Coronary artery (tissue), 2 donors: ENCODE data around the gene ELMOD1.
A peak's percentile ranks its signal among the peaks of the same experiment; 100 is the strongest.

ENCODE experiments used
- DNase-seq: peaks from one replicate; pipeline ENCODE4 v3.0.0-alpha.2; 2017; ENCODE audit warnings: low spot score
- H3K27ac ChIP-seq, 2 donors: fragments of 200-600 bp; sonication (generic); one replicate each; pipeline ENCODE4 v1.5.1; 2016 to 2019
- H3K4me3 ChIP-seq: fragments of 200-600 bp; sonication (generic); 2 replicates; pipeline ENCODE4 v1.5.1; 2016; ENCODE audit warnings: mild to moderate bottlenecking, moderate library complexity
- CTCF ChIP-seq: fragments of 200-600 bp; sonication (generic); IDR thresholded peaks from one replicate; pipeline ENCODE4 v1.5.1; 2019; ENCODE audit warnings: antibody characterized with exemption

Gene ELMOD1

GRCh38 chr11:107583629-107584195, 7.2 kb upstream of the ELMOD1 start:
- TF ChIP-seq CTCF: no peak
- H3K27ac ChIP-seq: no peak overlapping the region
- H3K4me3 ChIP-seq: no peak overlapping the region
- DNase-seq: no peak

DNA sequence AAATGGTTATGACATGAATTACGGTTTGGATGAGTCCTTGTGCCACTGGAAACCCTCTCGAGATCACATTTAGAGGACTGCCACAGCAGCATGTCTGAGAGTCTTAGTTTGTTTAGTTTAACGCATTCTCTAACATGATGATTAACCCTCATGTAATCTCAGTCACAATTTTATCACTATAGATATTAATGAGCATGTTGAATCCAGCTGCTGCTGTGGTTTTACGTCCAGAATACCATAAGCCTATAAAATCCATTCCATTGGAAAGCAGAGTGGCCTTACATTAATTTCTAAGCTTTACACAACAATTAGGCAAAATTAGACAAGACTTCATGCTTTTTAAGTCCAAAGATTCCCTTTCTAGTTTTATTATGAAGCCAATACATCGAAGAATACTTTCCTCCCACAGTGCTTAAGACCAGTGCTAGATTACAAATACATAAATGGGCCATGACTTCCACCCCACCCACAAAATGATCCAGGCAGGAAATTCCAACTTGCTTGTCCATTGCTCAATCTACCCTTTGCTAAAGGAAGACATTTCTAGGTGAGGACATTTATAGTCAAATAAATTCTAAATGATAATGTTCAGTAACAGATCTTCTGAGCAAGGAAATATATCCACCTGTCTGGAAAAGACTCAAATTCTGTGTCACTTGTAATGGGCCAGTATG, 3.5 kb upstream of the ELMOD1 start:
- no peak overlapping the region for H3K4me3 ChIP-seq
- no peak overlapping the region for H3K27ac ChIP-seq
- TF ChIP-seq CTCF: no peak
- no peak for DNase-seq

DNA sequence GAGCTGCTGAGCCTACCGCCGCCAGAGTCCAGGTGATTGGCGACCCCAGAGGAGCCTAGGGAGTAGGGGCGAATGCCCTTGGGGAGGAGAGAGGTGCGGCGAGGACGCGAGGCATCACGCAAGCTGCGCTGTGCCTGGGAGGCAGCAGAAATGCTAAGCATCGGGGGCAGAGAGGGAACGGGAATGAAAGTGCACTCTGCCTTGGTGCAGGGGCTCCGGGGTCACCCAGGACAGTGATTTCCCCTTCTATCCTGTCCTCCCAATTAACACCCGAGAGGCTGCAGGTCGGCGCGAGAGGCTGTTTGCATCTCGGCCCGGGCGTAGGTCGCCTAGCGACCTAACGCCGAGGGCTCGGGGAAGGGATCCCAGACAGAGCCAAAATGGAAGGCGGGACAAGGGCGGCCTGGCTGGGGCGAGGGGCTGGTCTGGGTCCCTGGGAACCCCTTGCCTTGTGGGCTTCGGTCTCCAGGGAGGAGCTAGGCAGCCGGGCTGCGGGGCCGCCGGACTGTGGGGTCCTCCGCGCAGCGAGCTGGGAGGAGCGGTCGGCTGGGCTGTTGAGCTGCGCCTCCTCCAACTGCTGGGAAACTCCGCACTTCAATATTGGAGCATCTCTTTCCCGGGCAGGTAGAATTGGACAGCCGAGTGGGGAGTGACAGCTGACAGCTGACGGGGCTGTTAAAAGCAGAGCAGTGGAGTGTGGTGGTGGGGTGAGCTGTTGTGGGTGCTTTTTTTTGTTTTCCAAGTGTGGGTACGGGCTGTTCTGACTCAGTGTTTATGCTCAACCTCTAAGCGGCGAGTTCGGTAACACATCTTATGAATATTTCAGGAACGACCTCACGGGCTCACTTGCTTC, 657 bp downstream of the ELMOD1 start:
- Histone ChIP-seq H3K27ac (no peak overlapping the region), H3K4me3 (peak overlapping the region; percentile 72)
- DNase-seq: no peak
- no peak for TF ChIP-seq CTCF

GRCh38 chr11:107592231-107592590, 1.3 kb downstream of the ELMOD1 start:
- no peak for DNase-seq
- no peak for TF ChIP-seq CTCF
- Histone ChIP-seq H3K4me3 (peak overlapping the region; percentile 72), H3K27ac (no peak overlapping the region)

DNA sequence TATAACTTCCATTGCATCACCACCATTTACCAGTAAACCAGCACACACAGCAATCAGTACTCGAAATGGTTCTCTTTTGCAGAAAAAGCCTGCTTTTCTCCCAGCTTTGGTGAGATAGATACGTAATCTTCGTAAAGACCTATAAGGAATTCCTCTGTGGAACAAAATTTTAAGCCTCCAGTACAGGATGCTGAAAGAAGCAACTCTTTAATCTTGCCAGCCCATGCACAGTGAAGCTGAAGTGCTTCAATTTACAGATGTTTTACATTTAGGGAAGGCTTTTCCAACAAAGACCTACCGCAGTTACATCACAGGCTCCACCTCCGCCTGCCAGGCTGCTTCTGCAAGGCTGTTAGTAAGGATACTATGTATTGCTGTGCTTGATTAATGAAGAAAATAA, 1.9 kb downstream of the ELMOD1 start:
- no peak overlapping the region for H3K27ac ChIP-seq
- H3K4me3 ChIP-seq: no peak overlapping the region
- no peak for DNase-seq
- no peak for TF ChIP-seq CTCF

DNA sequence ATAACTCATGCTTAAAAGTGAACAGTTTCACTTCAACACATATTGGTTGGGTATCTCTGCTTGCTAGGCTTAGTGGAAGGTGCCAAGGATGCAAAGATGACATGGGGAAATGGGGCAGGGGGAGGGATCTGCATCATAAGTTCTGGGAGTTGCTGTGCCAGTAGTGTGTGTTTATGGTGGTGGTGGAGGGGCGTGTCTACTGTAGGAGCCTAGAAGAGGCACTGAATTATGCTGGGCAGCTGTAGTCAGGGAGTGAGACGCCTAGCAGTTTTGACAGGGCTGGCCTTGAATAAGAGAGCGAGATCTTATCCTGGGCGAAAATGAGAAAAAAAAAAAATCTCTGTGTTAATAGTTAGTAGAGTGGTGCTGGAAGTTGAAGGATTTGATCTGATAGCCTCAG, 3.0 kb downstream of the ELMOD1 start:
- TF ChIP-seq CTCF: no peak
- DNase-seq: no peak
- H3K27ac ChIP-seq: no peak overlapping the region
- H3K4me3 ChIP-seq: no peak overlapping the region
